GM21423 (cell line): ENCODE measurements around the gene PAX7.
"Not testable (repeated sequence)": the region's sequence is repeated elsewhere in the genome, so short reads cannot be mapped to it uniquely, and the experiment has no call there.

ENCODE experiments used
- ATAC-seq: cut with Tn5 transposase; IDR thresholded peaks from one replicate; pipeline ENCODE4 v1.9.1; 2021; ENCODE audit warnings: mild to moderate bottlenecking, moderate library complexity; ENCODE audit not compliant: unreplicated experiment

Gene PAX7

DNA sequence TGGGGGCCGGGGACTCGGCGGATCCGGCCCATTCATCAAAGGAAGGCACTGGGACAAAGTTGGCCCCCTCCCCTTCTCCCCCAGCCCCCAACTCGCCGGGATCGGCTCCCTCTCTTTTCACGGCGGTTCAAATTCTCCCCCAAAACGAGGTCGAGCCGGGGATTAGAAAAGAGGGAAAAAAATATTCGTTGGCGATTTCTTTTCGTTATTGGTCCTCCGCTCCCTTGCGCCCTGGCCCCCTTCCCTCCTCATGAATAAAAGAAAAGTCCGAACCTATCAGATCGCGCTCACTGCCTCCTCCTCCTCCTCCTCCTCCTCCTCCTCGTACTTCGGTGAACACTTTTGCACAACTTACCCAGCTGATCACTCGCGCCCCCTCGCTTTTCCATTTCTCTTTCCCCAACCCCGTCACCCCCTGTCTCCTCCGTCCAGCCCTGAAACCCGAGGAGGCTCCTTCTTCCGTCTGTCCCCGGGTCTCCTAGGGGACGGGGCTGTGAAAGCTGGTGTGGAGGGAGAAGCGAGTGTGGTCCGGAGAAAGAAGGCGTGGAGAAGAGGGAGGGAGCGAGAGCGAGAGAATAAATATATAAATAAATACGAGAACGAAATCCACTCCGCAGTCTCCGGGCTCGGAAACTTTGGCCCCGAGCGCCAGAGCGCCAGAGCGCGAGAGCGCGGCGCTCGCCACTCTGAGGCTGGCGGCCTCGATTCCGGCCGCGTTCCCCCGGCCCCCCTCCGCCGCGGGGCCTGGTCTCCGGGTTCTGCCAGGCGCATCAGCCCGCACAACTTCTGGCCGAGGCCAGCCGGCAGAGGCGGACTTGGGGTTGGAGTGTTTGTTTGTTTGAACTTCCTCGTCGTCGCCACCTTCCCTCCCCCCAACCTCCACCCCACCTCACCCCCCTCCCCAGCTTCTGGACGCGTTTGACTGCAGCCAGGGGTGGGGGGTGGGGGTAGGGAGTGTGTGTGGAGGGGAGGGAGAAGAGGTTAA lies at the start of gene PAX7:
Gene PAX7, plus strand, starts transcription at position 336 of the 985 bp plus-strand sequence. CDS start 758 bp downstream, outside the sequence.
- ATAC-seq = no peak

- ATAC-seq = no peak
Measured at GRCh38 chr1:18581420-18581880, 49.2 kb upstream of the PAX7 start.

DNA sequence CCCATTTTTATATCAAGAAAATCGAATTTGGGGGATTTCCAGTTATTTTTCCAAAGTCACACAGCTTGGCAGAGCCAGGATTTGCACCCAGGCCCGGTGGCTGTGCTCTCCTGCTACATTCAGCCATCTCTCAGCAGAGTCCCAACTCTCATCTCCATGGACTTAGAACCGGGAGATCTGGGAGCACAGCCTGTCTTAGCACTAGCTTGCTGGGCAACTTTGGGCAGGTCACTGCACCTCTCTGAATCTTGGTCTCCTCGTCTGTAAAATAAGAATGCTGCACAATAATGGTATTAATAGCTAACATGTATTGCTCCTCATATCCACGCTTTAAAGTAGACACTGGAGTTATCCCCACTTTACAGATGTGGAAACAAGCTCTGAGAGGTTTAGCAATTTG lies 47.8 kb upstream of the PAX7 start:
- no peak for ATAC-seq

DNA sequence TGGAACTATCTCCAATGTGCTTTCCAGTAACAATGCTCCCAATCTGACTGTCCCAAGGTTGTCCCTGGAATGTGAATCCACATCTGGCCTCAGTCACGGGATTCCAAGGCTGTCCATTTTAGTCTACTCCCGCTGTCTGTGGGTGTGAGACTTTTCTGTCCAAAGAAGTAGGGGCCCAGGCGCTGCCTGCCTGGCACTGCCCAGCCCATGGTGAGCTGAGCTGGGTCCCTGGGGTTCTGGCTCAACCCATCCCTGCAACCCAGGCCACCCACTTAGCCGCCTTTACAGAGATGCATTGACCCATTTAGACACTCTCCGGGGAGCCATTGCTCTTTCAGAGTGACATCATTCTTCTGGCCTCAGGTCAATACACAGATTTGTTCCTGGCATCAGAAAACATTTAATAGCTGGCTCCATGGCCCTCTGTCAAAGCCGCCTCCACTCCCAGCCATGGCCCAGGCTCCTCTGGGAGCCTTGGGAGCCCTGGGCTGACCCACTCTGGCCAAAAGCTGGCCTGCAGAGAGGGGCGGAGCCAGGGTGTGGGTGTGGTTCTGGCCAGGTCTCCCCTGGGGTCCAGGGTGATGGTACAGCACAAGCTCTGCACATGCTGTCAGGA lies 47.2 kb upstream of the PAX7 start:
- ATAC-seq = no peak

GRCh38 chr1:18586016-18586415 lies 44.6 kb upstream of the PAX7 start:
- not testable (repeated sequence) for ATAC-seq

DNA sequence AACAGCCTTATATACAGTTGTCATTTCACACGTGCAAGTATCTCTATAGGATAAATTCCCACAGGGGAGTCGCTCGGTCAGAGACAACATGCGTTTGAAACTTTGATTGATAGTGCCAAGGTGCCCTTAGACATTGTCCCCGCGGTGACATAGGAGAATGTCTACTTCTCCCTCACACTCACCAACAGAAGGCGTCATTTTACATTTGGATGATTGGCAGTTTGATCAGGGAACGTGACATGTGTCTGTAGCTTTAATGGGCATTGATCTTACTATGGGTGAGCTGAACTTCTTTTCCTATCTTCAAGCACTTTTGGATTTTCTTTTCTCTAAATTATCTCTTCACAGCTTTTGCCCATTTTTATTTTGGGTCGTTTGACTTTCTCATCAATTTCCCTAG lies 42.6 kb upstream of the PAX7 start:
- no peak for ATAC-seq

- ATAC-seq = no peak
Measured at GRCh38 chr1:18592368-18592767, 38.3 kb upstream of the PAX7 start.

DNA sequence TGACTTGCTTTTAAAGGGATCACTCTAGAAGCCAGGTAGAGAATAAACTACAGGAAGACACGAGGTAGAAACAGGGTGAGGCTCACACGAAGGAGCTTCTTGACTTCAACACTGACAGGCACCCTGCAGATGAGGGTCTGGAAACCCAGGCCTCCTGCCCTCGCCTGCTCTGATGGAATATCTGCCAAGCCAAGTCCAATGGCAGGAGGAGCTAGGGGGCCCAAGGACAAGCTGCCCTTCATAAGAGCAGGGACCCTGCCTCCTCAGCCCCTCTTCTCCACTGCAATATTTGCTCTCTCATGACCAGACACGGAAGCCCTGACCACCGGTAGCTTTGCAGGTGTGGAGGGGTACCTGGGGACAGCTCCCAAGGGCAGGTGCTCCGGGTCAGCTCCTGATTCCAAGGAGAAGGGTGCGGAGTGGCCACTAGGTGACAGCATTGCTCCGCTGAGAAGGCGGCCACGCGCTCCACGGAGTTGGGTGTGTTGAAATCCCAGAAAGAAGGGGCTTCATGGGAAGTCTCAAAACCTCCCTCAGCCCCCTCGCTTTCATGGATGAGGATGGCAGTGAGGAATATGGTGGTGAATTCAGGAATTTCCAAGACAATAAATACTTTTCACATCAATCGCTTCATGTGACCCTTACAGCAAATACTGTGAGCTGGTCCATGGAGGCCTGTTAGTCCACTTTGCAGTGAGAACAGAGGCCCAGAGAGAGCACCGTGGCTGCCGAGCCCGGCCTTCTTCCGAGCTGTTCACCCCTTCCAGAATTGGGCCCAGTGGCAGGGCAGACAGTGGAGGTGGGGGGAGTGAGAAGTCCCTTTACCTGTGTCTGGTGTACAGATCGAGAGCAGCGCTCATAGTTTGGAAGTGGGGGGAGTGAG lies 33.2 kb upstream of the PAX7 start:
- ATAC-seq = no peak

GRCh38 chr1:18599086-18599485 lies 31.6 kb upstream of the PAX7 start:
- ATAC-seq = no peak

- no peak for ATAC-seq
Measured at GRCh38 chr1:18599704-18600103, 30.9 kb upstream of the PAX7 start.

DNA sequence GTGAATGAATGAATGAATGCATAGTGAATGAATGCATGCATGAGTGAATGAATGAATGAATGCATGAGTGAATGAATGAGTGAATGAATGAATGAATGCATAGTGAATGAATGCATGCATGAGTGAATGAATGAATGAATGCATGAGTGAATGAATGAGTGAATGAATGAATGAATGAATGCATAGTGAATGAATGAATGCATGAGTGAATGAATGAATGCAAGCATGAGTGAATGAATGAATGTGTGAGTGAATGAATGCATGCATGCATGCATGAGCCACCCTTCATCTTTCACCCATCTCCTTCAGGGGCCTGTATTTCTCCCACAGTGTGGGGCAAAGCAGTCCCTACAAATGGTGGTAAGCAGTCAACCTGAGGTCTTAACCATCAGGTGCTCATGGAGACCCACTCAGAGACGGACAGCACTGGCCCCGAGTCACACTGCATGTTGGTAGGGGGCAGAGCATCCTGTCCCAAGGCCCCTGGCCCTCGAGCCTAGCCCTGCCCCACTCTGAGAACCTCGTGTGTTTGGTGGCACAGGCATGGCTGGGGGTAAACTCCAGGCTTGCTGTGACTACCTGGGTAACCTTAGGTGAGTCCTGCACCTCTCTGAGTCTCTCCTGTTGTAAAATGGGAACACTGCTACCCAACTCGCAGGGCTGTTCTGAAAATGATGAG lies 28.0 kb upstream of the PAX7 start:
- ATAC-seq = no peak

GRCh38 chr1:18603212-18603852 lies 27.3 kb upstream of the PAX7 start:
- ATAC-seq = no peak

DNA sequence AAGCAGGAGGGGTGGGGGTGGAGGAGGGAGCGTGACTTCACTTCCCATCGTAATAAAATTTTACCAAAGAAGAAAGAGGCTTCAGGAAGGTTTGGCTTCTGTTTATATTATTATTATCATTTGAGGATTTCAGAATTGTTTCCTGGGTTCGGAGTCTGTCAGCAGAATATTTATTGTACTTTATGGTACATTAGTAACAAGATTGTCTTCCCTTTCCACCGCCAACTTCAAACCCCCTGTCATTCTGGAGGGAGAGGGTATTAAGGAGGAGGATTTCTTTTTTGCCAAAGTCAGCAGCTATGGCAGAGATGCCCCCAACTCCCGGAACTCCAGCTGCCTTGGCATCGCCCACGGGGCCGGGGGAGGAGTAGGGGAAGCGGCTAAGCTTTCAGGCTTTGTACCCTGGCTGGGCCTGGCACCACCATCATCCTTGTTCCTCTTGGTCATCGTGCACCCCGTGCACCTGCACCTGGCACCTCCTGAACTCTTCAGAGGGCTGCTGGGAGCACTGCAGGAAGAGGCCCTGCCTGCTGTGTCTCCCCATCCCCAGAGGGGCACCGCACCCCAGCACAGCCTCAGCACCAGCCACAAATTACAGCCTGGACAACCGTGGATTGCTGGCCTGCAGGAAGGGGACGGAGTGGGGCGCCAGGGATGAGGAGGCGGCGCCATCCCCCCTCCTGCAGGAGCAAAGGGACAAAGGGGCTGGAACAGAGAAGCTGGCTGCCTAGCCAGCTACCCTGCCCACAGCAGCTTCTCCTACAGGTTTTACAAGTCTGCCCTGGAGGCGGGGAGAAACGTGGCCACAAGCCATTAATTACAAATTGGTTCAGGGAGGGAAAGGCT lies 24.0 kb upstream of the PAX7 start:
- no peak for ATAC-seq

DNA sequence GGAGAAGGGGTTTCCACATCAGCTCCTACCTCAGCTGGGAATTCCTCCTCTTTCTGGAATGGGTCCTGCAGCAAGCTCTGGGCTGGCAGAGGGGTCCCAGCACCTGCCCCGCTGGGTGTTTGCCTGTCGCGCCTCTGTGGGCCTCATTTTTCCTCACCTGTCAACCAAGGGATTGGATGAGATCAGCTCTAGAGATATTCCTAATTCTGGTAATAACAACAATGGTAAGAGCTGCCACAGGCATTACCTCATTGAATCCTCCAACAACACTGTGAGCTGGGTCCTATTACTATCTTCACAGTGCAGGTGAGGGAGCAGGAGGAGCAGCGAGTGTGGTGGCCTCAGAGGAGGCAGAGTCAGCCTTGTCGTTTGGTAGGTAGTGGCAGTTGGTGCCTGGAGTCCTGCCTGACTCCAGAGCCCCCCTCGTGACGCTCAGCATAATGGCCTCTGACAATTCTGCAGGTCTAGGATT lies 23.3 kb upstream of the PAX7 start:
- no peak for ATAC-seq

GRCh38 chr1:18608534-18608933 lies 22.1 kb upstream of the PAX7 start:
- ATAC-seq = no peak

DNA sequence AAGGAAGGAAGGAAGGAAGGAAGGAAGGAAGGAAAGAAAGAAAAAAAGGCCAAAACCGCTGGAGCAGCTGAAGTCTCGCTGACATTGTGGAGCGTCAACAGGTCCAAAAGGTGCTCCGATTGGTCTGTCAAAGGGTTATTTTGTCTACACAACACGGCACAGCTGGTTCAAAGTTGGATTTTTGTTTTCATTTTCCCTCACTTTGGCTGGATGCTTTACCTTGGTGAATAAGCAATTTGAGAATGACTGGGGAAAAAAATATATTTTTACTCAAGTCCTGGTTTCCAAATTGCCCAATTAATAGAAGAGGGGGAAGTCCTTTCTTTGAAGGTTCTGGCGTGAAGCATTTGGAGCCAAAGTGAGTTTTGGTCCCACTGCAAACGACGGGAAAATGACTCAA lies 19.3 kb upstream of the PAX7 start:
- ATAC-seq = no peak

DNA sequence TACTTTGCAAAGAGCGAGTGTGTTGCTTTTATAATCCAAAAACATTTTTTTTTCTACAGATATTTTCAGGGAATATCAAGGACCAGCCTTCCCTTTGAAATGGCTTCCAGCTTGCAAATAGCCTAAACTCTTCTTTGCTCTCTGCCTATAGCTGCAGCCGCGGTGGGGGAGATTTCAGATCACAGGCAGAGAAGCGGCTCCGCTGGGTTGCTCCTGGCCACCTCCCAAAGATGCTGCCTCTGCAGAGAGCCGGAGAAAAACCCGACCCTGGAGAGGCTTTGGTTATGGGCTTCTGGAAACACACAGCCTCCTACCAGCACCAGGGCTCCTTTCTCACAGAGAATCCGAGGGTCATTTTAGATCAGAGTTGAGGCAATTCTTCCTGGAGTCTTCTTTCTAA lies 18.6 kb upstream of the PAX7 start:
- no peak for ATAC-seq

DNA sequence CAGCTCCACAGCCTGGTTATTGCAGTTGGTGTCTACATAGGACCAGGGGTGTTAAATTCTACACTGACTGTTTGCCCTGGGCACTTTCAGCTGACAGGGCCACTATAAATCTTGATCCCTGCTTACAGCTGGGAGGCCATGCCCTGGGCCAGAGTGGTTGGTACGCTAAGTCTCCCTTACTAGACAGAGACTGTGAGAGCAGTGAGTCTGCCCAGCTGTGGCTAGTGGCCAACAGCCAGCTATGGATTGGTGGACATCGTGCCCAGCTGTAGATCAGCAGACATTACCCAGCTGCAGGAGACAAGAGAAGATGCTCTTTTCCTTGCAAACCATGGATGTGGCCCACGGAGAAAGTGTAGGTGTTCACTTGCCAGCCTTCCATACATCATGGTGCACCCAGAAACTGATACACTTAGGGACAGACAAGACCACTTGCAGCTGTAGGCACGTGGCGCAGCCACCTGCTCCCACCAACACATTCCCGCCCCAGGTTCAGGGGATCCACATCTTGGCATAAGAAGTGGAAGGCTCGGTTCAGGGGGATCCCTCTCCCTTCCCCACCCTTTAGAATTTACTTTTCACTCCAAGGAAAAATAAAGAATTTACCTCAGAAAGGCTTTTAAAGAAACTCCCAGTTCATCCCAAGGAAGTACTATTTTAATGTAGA lies 16.4 kb upstream of the PAX7 start:
- ATAC-seq = no peak
